Activated CD8-positive, alpha-beta memory T cell treated with anti-CD3 and anti-CD28 coated beads for 1 hour (primary cell): ENCODE data around the gene HPS1.
A peak's percentile ranks its signal among the peaks of the same experiment; 100 is the strongest.

Experiments used
- DNase-seq, 2 donors: peaks; one replicate each; pipeline ENCODE4 v3.0.0-alpha.2; 2020; ENCODE audit warnings: low read depth in 1 of 2; ENCODE audit errors: extremely low read depth in 1 of 2

HPS1 gene

DNA sequence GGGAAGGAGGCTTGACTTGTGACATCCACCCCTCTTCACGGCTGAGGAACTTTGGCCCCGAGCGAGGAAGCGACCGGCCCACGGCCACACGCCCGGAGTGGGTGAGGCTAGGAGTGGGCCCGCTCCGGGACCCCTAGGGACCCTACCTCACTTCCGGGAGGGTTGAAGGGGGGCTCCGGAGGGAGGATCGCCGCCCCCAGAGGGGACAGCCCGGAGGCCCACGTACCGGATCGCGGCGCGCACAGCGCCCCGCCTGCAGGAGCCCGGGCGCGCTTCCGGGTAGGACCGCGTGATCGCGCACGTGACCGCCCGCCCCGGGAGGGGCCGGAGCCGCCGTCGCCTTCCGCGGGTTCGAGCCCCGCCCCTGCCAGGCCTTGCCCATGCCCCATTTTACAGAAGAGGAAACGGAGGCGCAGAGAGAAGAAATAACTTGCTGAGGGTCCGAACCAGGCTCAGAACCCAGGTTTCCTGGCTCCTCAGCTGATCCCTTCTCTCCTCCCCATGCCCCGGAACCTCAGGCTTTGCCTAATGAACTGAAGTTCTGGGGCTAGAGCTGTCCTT is at the start of gene HPS1:
Gene HPS1, minus strand, starts transcription at position 275 of the 561 bp plus-strand sequence. CDS start 3,695 bp downstream, outside the sequence.
- peak; percentile 29 to 74 for DNase-seq

DNA sequence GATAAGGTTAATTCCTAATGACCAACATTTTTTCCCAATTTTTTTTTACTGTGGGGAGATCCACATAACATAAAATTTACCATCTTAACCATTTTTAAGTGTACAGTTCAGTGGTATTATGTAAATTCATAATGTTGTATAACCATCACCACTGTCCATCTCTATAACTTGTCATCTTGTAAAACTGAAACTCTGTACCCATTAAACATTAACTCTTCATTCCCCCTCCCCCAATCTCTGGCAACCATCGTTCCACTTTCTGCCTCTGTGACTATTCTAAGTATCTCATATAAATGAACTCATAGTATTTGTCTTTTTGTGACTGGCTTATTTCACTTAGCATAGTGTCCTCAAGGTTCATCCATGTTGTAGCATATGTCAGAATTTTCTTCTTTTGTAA is 46.0 kb upstream of the HPS1 start:
- DNase-seq, result no peak

DNA sequence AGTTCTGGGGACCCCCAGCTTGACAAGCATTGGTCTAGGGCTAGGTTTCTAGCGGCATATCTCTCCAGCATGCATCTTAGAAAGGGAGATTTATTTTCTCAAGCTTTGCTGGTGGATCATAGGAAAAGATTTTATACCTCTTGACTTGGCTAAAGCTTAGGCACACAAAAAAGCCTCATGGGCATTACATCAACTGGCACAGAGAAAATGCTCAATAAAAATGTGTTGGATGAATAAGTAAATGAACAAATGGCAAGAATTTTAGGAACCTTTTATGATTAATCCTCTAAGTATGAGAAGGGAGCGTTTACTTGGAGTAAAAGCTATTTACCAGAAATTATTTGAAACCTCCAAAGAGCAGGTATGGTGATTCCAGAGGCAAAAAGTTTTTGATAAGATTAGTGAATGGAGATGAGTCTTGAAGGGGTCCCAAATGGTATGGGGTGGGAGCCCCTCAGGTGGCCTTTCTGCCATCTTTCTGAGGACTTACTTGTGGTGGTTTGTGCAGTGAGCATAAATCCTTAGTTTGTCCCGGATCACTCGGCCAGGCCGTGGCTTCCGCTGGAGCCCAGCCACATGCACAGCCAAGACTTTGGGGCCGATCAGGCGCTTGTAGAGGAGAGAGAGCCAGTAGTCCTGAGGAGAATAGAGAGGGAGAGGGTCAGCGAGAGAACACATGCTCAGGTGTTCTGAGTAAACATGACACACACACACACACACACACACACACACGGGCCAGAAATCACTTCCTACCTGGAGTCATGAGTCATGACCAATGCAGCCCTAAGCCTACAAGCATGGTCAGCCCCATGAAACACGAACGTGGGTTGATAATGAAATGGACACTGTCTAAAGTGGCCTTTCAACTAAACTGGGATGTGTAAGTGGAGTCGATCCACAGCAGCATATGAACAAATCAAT is 43.1 kb upstream of the HPS1 start:
- no peak for DNase-seq

DNA sequence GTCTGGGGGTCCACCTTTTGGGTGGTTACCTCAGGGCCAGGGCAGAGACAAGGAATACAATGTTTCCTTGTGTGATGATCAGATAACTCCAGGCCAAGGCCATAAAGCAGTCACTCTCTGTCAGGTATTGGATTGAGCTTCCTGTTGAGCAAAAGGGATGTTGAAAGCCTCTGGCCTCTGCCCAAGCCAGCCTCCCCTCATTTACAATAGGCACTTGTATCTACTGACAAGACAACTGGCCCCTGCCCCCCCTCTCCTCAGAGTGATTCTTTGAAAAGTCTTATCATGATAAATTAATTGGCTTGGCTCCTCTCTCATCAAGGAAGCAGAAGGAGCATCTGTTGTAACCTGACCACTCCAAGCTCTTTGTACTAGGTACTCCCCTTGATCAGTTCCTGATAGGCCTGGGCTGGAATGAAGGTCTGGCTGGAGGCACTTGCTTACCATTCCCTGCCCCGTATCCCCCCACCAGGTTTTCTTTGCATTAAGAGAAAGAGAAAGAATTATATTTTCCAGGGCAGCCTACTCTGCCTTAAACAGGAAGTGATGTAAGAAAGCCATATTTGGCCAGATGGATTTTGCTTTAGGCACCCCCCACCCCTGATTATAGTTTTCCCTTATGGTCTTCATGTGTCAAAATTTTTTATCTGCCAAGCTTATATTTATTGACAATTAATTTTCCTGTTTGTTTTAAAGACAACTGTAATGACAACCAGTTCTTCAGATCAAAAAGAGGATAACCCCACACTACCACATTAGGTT is 42.1 kb upstream of the HPS1 start:
- no peak for DNase-seq

DNA sequence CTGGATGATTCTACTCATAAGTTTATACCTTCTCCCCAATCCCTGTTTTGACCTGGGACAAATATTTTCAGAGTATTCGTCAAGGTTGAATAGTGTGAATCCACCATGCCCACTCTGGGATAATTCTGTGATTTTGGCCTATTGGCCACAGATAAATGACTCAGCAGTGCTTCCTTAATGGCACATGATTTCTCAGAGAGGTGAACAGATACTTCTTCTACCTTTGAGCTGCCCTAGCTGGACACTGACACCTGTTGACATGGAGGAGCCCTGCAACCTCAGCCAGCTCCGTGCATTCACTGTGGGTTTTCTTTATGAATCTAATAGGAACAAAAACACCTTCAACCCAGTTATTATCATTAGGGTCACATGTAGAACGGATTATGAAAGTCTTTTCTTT is 40.9 kb upstream of the HPS1 start:
- DNase-seq, result no peak

DNA sequence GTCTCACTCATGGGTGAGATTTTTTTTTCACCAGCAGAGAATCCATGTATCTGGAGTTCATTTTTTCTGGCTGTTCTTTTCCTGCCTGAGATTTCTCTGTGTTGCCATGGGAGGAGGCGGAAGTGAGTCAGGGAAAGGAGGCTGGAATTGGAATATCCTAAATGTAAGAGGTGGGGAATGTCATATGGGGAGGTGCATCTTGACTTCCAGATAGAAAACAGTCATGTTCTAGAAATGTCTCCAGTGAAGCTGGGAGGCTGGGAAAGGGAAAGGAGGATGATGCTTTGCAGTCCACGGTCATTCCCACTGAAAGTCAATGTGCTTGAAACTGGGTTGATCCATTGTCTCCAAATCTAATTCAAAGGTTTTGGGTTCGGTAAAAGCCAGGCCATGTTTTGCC is 39.7 kb upstream of the HPS1 start:
- DNase-seq, result no peak

DNA sequence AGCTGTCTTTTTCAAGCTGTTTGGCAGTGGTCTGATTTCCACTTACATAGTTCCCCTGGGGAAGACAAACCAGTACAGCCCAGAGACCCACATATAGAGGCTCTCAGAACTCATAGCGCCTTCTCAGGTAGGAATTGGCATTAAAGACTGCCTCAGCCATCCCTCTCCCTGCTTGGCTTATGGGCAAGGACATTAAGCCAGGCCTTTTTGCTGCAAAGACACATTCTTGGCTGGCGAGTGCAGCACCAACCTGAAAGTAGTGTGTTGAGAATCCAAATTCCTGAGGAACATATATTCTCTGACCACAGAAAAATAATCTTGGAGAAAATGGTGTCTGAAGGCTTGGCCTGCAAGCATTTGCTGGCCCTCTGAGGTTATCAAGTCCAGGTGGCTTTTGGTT is 39.2 kb upstream of the HPS1 start:
- DNase-seq, result no peak

DNA sequence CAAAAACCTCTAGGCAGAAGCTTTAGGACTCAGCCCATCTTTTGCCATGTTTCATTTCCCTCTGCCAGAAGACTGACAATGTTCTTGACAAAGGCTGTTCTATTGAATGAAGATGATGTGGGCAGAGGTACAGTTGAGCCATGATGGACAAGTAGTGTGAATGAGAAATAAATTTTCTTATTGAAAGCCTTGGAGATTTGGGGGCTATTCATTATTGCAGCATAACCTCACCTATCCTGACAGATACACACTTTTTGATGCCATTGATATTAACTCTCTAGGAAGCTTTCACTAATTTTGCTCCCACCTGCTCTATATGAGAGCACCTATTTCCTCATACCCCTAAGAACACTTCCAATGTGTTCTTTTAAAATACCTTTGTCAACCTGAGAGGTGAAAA is 36.9 kb upstream of the HPS1 start:
- DNase-seq, result no peak

DNA sequence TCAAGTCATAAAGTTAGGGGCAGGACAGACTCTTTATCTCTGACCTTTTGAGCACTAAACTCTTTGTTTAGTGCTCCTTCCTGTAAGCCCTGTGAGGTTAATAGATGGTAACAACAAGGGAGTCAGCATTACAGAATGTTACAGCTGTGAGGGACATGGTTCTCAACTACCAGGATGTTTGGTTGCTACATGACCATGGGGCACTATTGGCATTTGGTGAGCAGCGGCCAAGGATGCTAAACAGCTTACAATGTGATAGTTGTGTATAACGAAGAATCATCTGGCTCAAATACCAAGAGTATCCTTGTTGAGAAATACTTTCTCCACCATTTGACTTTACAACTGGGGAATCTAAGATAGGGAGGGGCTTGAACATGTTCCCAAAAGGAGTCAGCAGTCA is 35.4 kb upstream of the HPS1 start:
- no peak for DNase-seq

DNA sequence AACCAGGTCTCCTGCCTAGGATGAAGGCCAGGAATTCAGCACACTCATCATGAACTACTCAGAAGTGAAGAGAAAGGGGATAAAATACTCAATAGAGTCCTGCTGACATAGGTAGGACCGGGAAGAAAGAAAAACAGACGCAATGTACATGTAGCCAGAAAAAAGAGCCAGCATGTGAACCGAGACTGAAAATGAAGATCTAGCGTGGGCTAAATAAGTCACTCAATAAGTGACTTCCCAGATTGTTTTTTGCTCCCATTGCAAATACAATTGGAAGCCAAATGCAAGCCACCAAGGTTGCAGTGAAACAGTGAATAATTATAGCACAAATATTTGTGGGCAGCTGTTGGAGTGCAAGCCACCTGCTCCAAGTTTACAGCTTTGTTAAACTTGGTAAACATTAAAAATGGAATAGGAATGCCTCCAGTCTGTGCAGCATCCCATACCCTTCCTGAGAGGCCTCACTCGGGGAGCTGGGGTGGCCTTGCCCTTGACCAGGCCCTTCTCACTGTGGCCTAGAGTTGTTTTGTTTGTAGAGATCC is 34.7 kb upstream of the HPS1 start:
- no peak for DNase-seq

DNA sequence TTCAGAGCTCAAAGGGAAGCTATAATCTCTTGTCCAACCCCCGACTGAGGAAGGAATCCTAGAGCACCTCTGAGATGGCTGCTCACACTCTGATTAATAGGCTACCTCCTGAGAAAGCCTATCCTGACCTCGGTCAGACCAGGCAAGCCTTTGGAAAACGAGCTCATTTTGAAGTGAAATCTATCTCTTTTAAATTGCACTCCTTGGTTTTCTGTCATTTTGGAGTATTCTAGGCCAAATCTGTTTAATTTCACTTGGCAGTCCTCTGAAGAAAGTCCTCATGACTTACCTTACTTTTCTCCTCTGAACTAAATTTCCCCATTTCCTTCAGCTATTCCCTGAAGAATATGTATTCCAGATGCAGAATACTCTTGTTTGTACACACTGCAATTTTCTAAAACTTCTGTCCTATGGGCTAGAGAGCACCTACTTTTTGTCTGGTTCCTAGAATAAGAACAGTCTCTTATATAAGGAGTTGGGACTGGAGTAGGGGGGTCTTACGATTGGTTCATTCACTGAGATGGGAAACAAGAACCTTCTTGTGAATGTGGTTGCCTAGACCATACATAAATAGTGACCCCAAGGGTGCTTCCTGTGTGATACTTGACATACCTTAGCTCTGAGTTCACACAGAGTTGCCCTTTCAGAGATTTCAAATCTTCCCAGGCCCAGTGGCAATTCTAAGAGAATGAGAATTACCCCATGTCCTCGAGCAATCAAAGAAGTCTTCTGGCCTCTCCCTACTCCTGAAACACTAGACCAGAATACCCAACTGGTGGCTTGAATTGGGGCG is 31.9 kb upstream of the HPS1 start:
- no peak for DNase-seq

DNA sequence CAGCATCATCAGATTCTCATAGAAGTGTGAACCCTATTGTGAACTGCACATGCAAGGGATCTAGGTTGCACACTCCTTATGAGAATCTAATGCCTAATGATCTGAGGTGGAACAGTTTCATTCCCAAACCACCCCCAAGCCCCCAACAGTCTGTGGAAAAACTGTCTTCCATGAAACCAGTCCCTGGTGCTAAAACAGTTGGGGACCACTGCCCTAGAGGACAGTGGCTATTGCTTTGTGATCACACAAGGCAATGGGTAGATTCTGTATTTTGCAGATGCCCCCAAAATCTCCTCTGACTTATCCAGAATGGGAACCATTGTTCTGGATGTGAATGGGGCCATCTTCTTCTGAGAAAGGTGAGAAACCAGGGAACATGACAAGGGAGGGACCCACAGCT is 31.1 kb upstream of the HPS1 start:
- no peak for DNase-seq

DNA sequence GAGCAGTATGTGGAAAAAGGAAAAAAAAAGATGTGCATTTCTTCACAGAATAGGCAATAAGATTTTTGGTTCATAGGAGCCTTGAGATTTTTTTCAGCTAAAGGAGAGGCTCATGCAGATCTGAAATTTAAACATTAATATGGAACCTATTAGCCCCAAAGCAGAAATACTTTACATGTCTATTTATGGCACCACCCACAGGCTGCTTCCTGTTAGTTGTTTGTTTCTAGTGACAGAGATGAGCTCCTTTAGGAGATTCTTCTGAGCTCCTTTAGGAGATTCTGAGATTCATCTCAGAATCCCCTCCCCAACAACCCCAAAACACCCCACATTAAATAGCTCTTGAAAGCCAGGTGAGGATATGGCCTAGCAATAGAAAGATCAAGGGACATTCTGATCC is 27.9 kb upstream of the HPS1 start:
- DNase-seq, result no peak

DNA sequence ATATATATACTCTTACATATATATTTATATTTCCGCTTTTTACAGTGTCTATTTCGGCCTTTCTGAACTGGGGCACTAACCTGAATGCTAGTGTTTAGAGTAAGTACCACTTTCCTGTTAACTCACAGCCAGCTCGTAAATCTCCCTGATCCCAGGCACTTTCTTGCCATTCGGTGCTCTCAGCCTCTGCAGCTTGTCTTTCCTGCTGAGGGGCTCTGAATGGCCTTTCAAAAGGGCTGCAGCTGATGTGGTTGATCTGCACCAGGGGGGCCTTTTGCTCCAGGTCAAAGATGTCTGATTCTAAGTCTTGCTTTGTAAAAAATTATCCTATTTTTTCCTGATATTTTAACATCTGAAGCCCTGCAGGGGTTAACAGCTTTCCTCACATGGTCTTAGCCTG is 25.5 kb upstream of the HPS1 start:
- DNase-seq, result no peak

DNA sequence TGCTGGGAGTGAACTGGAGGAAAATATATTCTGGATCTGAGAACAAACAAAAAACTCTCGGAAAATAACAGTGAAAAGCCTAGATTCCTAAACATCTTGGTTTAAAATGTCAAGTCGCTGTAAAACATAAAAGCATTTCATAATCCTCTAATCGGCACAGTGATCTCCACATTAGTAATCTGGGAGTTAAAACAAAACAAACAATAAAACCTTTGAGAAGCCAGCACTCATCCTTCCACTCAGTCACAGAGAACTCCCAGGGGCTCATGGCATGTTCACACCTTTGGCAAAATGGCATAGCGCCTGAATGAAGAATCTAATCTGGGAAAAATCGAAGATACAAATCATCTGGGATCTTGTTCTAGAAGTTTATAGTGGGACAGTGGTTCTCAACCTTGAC is 24.1 kb upstream of the HPS1 start:
- no peak for DNase-seq

DNA sequence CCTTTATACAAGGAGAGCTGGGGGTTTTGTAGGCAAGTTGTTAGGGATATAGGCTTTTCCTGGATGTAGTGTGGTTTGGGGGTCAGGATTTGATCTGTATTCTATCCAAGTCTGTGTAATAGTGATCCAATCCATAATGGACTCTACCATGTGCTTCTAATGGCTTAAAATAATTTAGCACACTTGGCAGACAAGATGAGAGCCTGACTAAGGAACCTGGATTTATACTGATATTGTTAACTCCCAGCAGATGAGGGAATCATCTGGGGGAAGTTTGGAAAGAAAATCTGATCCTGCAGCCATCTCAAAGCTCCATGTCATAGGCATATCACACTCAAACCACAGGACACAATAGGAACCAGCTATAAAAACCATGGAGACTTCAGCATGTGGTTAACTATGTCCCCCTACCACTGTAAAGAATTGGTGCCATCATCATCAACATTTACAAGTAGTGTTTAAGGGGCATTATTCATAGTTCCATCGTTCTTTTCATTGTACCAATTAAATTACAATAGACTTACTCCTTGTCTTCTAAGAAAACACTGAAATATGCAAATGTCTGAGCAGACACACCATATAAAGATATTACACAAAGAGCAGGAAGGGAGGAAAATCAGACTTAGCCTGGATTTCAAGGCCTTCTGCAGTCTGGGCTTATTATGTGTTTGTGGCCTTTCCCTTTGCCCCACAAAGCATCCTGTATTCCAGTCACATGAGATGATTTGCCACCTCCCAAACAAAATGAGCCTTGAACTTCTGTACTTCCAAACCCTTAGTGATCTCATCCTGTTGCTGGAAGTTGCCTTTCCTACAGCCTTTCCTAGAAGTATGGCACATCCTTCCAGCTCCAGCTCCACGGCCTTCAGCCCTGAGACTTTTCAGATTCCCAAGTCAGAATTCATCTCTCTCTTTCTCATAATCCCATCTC is 22.5 kb upstream of the HPS1 start:
- no peak for DNase-seq

DNA sequence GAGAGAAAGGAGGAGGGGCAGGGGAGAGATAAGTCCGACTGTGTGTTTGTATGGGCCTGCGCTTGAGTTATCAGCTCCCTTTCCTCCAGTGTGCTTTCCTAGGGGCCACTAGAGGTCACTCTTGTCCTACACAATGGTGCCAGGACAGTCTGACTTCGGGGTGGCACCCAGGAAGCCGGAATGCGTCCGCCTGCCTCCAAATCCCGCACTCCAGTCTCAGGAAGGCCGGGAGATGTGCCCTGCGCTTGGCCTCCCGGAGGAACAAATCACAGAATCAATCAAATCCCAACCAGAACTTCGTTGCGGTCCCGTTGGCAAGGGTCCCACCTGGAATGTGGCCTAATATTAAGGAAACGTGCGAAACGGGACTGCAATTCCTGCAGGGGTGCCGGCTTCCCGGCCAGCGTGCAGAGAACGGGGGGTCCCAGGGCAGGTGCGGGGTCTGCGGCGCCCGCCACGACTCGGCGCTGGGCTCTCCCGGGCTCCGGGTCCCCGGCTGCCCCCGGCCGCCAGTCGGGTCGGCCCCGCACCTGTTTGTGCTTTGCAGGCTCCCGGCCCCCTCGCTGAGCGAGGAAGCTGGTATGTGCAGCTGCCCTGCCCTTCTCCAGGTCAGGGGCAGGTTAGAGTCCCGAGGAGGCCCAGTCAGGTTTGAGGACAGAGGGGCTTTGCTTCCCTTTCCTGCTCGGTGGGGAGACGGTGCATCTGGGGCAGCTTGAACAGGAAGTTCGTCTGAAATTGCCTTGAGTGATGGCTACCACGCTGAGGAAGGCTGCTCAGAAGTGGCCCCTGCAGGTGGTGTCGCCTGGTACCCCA is 21.0 kb upstream of the HPS1 start:
- peak; percentile 16 to 42 for DNase-seq

DNA sequence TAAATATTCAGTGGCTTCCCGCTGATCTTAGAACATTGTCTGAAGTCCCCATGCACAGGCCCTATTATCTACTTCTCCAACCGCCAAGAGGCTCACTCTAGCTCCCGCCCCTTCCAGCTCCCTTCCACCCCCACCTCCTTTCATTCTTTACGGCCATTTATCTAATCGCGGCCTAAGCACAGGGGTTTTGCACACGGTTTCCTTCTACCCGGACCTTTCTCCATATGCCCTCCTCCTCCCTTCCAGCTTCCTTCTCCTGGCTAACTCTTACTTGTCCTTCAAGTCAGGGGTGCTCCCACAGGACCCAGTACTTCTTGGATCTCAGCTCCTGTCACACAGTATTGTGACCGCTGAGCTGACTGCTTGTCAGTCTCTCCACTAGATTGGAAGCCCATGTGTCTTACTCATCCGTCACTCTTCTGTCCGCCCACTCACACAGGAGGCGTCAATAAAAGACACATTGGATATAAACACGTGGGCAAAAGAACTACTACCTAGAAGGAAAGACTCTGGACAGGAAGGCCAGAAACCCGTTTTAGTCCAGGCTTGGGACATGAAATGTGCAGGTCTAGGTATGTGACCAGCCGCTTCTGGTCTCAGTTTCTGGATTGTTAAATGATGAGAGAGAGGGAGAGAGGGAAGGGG is 20.2 kb upstream of the HPS1 start:
- no peak for DNase-seq
